ENCODE results near the gene SPTB. TPM values are rescaled to one million over a fixed set of nuclear protein-coding genes. Genes with fewer than 3 reads are reported as not detected.

SPTB gene
- total and polyA plus RNA-seq, 10 of the 15 experiments (the other 5 are each of a cell fraction or from before 2014, with no cell fraction given): under 0.01 to 0.04 (median 0.02) TPM; not detected in 4

GRCh38 chr14:64915797-64916196, 36.1 kb upstream of the SPTB start (continued):
- no peak for TF ChIP-seq ATF7 (IDR thresholded peaks at IDR 0.05; ENCODE audit: low read depth)
- TF ChIP-seq STAT1 (conservative IDR thresholded peaks at IDR 0.05): no peak
- no peak for TF ChIP-seq EGR1 (IDR thresholded peaks at IDR 0.05; ENCODE audit: borderline replicate concordance in 1 of 2, low read depth in 2 of 2, low read length in 2 of 2)
- no peak for TF ChIP-seq ETV6 (conservative IDR thresholded peaks at IDR 0.05 in 1 of 2, IDR thresholded peaks at IDR 0.05 in 1 of 2; ENCODE audit: borderline replicate concordance in 1 of 2, low read depth in 1 of 2)
- TF ChIP-seq ZNF622 (IDR thresholded peaks at IDR 0.05): no peak
- TF ChIP-seq NBN (IDR thresholded peaks at IDR 0.05): no peak

GRCh38 chr14:64915029-64915424, 35.3 kb upstream of the SPTB start:
- Histone ChIP-seq H3K9ac (ENCODE audit: control insufficient read depth, insufficient read depth, low read length) (peak overlapping the region; percentile 98), H3K4me2 (ENCODE audit: control insufficient read depth, insufficient read depth) (peak overlapping the region; percentile 84), H3K79me2 (ENCODE audit: control insufficient read depth, insufficient read depth, low read length) (peaks cover 52% of the 10 kb centered on the region), H3K27me3 (replicated peaks in 1 of 2; ENCODE audit: control insufficient read depth in 2 of 2, insufficient read depth in 2 of 2, low read length in 1 of 2) (no peaks in the 10 kb centered on the region), H4K20me1 (ENCODE audit: control insufficient read depth, insufficient read depth) (no peaks in the 10 kb centered on the region), H3K36me3 (ENCODE audit: control insufficient read depth in 2 of 2, insufficient read depth in 2 of 2, low read length in 1 of 2) (no peaks in the 10 kb centered on the region; a peak in 1 of 4 replicates), H3K27ac (ENCODE audit: control insufficient read depth, insufficient read depth) (peak overlapping the region; percentile 98), H3K4me1 (ENCODE audit: control insufficient read depth, insufficient read depth, low read length) (peaks cover 5% of the 10 kb centered on the region; the same call in 1 of the 2 replicates), H3K9me3 (replicated peaks; ENCODE audit: control insufficient read depth, insufficient read depth, low read length) (no peaks in the 10 kb centered on the region; the same call in 1 of the 3 replicates), H3K4me3 (peak overlapping the region; percentile 79), H2AFZ (ENCODE audit: control insufficient read depth, low read depth, low read length) (no peak overlapping the region)
- 20% methylated on average over 4 of the region's 4 CpGs for WGBS (ENCODE audit: insufficient coverage, insufficient replicate concordance, low lambda C conversion rate, missing lambda C conversion rate)
- TSS peak; percentile 74 for BruUV-seq (replicated peaks)
- FAIRE-seq (no peak), DNase-seq (ENCODE audit: low read depth, low spot score) (no peak), ATAC-seq (no peak)
- ChIA-PET POLR2A (interaction anchor here (0.6 to 2.3 kb wide), 7 partner anchors 10 to 734 kb away, joined by 4 to 15 read pairs (median 9); no protein-coding TSS in a partner anchor), RAD21 (ENCODE audit: unreplicated experiment) (interaction anchor here (0.6 to 2.2 kb wide), 10 partner anchors 10 to 409 kb away, joined by 3 to 9 read pairs (median 4); partner anchors contain the start of gene FNTB), CTCF (interaction anchor here (0.7 to 2.8 kb wide), 15 partner anchors 9 to 105 kb away, joined by 3 to 10 read pairs (median 4); partner anchors contain the start of gene FNTB), SMC1A (ENCODE audit: uncharacterized antibody, unreplicated experiment) (interaction anchor here (1.0 to 2.8 kb wide), 8 partner anchors 10 to 72 kb away, joined by 3 to 12 read pairs (median 5); partner anchors contain the start of gene FNTB)
- intact Hi-C loops (cut with micrococcal nuclease; ENCODE audit: unreplicated experiment) (loop anchor here (2.0 kb wide), 1 partner anchor 72 kb away; the partner anchor contains the start of gene FNTB), in situ Hi-C loops (cut with MboI) (no loop called here)
- TF ChIP-seq ZNF274 (IDR thresholded peaks at IDR 0.05; ENCODE audit: insufficient read depth, insufficient read length): no peak
- TF ChIP-seq TARDBP (IDR thresholded peaks at IDR 0.05; ENCODE audit: borderline replicate concordance): no peak
- TF ChIP-seq SMAD5 (IDR thresholded peaks at IDR 0.05; ENCODE audit: low read depth): no peak
- TF ChIP-seq SUZ12 (IDR thresholded peaks at IDR 0.05; ENCODE audit: unreplicated experiment): no peak
- no peak for TF ChIP-seq ESRRA (IDR thresholded peaks at IDR 0.05; ENCODE audit: low read length)
- TF ChIP-seq FOXM1 (IDR thresholded peaks at IDR 0.05; ENCODE audit: low read depth, low read length): 0 out of 2 replicates have a peak, but pooled peaks have one; percentile 8
- no peak for TF ChIP-seq CTCF (IDR thresholded peaks at IDR 0.05 in 2 of 3, conservative IDR thresholded peaks at IDR 0.05 in 1 of 3; ENCODE audit: control insufficient read depth in 2 of 3, extremely low read depth in 1 of 3, insufficient read depth in 1 of 3, low read depth in 3 of 3, low read length in 3 of 3)
- no peak for TF ChIP-seq SMAD1 (IDR thresholded peaks at IDR 0.05; ENCODE audit: low read depth, partially characterized antibody)
- TF ChIP-seq, protein P1, sequence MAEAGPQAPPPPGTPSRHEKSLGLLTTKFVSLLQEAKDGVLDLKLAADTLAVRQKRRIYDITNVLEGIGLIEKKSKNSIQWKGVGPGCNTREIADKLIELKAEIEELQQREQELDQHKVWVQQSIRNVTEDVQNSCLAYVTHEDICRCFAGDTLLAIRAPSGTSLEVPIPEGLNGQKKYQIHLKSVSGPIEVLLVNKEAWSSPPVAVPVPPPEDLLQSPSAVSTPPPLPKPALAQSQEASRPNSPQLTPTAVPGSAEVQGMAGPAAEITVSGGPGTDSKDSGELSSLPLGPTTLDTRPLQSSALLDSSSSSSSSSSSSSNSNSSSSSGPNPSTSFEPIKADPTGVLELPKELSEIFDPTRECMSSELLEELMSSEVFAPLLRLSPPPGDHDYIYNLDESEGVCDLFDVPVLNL (IDR thresholded peaks at IDR 0.05; ENCODE audit: low read depth, low read length): no peak
